Transverse colon (tissue), 4 donors: Measurements from ENCODE around the gene GRHL1. TPM values are rescaled to one million over a fixed set of nuclear protein-coding genes. Genes with fewer than 3 reads are reported as not detected.
A peak's percentile ranks its signal among the peaks of the same experiment; 100 is the strongest.

Experiments
- DNase-seq: peaks from one replicate; pipeline ENCODE4 v3.0.0-alpha.2; 2019
- H3K27ac ChIP-seq, 4 donors: fragments of 200-600 bp; sonication (generic); 2 replicates each; pipeline ENCODE4 v1.5.1; 2016 to 2018; ENCODE audit warnings: inconsistent platforms in 4 of 4
- H3K27me3 ChIP-seq: fragments of 200-600 bp; sonication (generic); 2 replicates; pipeline ENCODE4 v1.5.1; 2017; ENCODE audit warnings: inconsistent platforms
- H3K36me3 ChIP-seq, 4 donors: fragments of 200-600 bp; sonication (generic); 2 replicates each; pipeline ENCODE4 v1.5.1; 2017 to 2019; ENCODE audit warnings: inconsistent platforms in 4 of 4
- H3K4me1 ChIP-seq, 4 donors: fragments of 200-600 bp; sonication (generic); 2 replicates each; pipeline ENCODE4 v1.5.1; 2017 to 2020; ENCODE audit warnings: inconsistent platforms in 4 of 4
- H3K4me3 ChIP-seq, 4 donors: fragments of 200-600 bp; sonication (generic); 1 replicate in 1 of 4; 2 replicates in 3 of 4; pipeline versions ENCODE4 v1.5.1 to v1.6.1; 2017 to 2019; ENCODE audit warnings: inconsistent platforms in 4 of 4
- H3K9me3 ChIP-seq, 2 donors: fragments of 200-600 bp; sonication (generic); 2 replicates each; pipeline ENCODE4 v1.5.1; 2017 to 2019; ENCODE audit warnings: inconsistent platforms in 2 of 2
- CTCF ChIP-seq, 5 experiments: fragments of 200-600 bp in 3 of 5; fragments of 450-650 bp in 2 of 5; sonication (generic) in 3 of 5; IDR thresholded peaks; 1 replicate in 2 of 5; 2 replicates in 3 of 5; pipeline ENCODE4 v1.5.1; 2016 to 2017; ENCODE audit warnings: antibody characterized with exemption in 5 of 5, inconsistent platforms in 3 of 5, mild to moderate bottlenecking in 2 of 5, moderate library complexity in 1 of 5
- EP300 ChIP-seq: sonication (generic); formaldehyde crosslinking; IDR thresholded peaks from one replicate; pipeline ENCODE4 v1.6.1; 2017; ENCODE audit warnings: antibody characterized with exemption, low read depth
- POLR2A ChIP-seq: fragments of 450-650 bp; IDR thresholded peaks from one replicate; pipeline ENCODE4 v1.6.1; 2016; ENCODE audit warnings: antibody characterized with exemption, mild to moderate bottlenecking, moderate library complexity
- POLR2AphosphoS5 ChIP-seq, 3 donors: sonication (generic); formaldehyde crosslinking; IDR thresholded peaks; one replicate each; pipeline ENCODE4 v1.6.1; 2016; ENCODE audit warnings: antibody characterized with exemption in 3 of 3
- WGBS, 2 donors: methylation state at CpG; one replicate each; pipeline ENCODE4 v1.1.5; 2018; ENCODE audit warnings: low coverage in 1 of 2; 5-methylcytosine and 5-hydroxymethylcytosine counted together
- in situ Hi-C, 4 donors: fragments of 200-750 bp; cut with MboI; loops; one replicate each; pipeline versions ENCODE4 v1.15.0 to v1.15.1; 2017; ENCODE audit warnings: low sequenced_read_pairs in 3 of 4, low pct_ligation_motif_present in 1 of 4, low pct_unique_long_range_greater_than_20kb in 1 of 4
- intact Hi-C: fragments of 100-400 bp; cut with DNase I; formaldehyde crosslinking; loops from one replicate; pipeline ENCODE4 v1.15.1; 2023; ENCODE audit warnings: low total_unique reads
- total RNA-seq, 4 donors: library from RNA; depleted of rRNA; stranded (reverse); fragments of >200 nt; gene quantifications; one replicate each; pipeline ENCODE4 v1.1.0, GENCODE V29; 2016

Gene GRHL1
- total RNA-seq, 4 donors from 2014 or later = 0.55 to 24.7 (median 1.3) TPM; not detected in 1

GRCh38 chr2:10035053-10035422 is 83.5 kb downstream of the GRHL1 start:
- H3K36me3 ChIP-seq = no peaks in the 10 kb centered on the region
- H3K27me3 ChIP-seq = no peaks in the 10 kb centered on the region
- in situ Hi-C loops (no loop called here), intact Hi-C loops (no loop called here)
- 53 to 68% methylated on average over 3 of the region's 3 CpGs for WGBS, 2 donors
- no peak overlapping the region for H3K4me3 ChIP-seq
- no peak for TF ChIP-seq EP300
- no peak overlapping the region for H3K27ac ChIP-seq
- DNase-seq = no peak
- H3K4me1 ChIP-seq = peaks cover 9 to 35% (median 20%) of the 10 kb centered on the region in 4 donors
- no peaks in the 10 kb centered on the region for H3K9me3 ChIP-seq

- DNase-seq = no peak
- Histone ChIP-seq H3K4me3 (no peak overlapping the region), H3K27me3 (no peaks in the 10 kb centered on the region), H3K27ac (peak overlapping the region; percentile 18 to 91 (median 61)), H3K4me1 (peaks cover 9 to 41% (median 24%) of the 10 kb centered on the region in 4 donors), H3K36me3 (no peaks in the 10 kb centered on the region), H3K9me3 (no peaks in the 10 kb centered on the region)
- intact Hi-C loops = no loop called here
- WGBS, 2 donors = 64% methylated on average over 5 of the region's 5 CpGs; no CpG with 5 or more reads in 1 of the 2 donors
- TF ChIP-seq POLR2AphosphoS5 (IDR thresholded peaks at IDR 0.05) (no peak), POLR2A (no peak), EP300 (no peak), CTCF (IDR thresholded peaks at IDR 0.05) (no peak)
- in situ Hi-C loops = no loop called here
These were observed 84.1 kb downstream of the GRHL1 start for GRCh38 chr2:10035633-10036032.

- Histone ChIP-seq H3K4me3 (no peak overlapping the region), H3K36me3 (no peaks in the 10 kb centered on the region), H3K27ac (peak overlapping the region; percentile 18 to 91 (median 61)), H3K4me1 (peaks cover 13 to 42% (median 26%) of the 10 kb centered on the region in 4 donors), H3K27me3 (no peaks in the 10 kb centered on the region), H3K9me3 (no peaks in the 10 kb centered on the region)
- in situ Hi-C loops (no loop called here), intact Hi-C loops (no loop called here)
- WGBS, 2 donors = 63% methylated on average over 14 of the region's 14 CpGs; no CpG with 5 or more reads in 1 of the 2 donors
- TF ChIP-seq POLR2AphosphoS5 (IDR thresholded peaks at IDR 0.05) (no peak), EP300 (no peak), POLR2A (no peak), CTCF (IDR thresholded peaks at IDR 0.05) (peak; percentile 31 to 48 (median 43))
- DNase-seq = peak; percentile 64
These were observed 84.8 kb downstream of the GRHL1 start for GRCh38 chr2:10036095-10036884.

- H3K9me3 ChIP-seq = no peaks in the 10 kb centered on the region
- no peaks in the 10 kb centered on the region for H3K36me3 ChIP-seq
- peaks cover 21 to 54% (median 33%) of the 10 kb centered on the region in 4 donors for H3K4me1 ChIP-seq
- no peak overlapping the region for H3K4me3 ChIP-seq
- H3K27me3 ChIP-seq = no peaks in the 10 kb centered on the region
- intact Hi-C loops = no loop called here
- in situ Hi-C loops = no loop called here
- DNase-seq = no peak
- WGBS, 2 donors = 93% methylated on average over 7 of the region's 10 CpGs; no CpG with 5 or more reads in 1 of the 2 donors
- H3K27ac ChIP-seq = peak overlapping the region; percentile 13 to 96 (median 90)
- no peak for TF ChIP-seq POLR2A
- no peak for TF ChIP-seq POLR2AphosphoS5 (IDR thresholded peaks at IDR 0.05)
- TF ChIP-seq EP300 = no peak
- TF ChIP-seq CTCF (IDR thresholded peaks at IDR 0.05) = no peak
These were observed 86.6 kb downstream of the GRHL1 start for GRCh38 chr2:10038123-10038522.
